H1 (cell line): ENCODE results near the gene S100A10. TPM values are rescaled to one million over a fixed set of nuclear protein-coding genes. Genes with fewer than 3 reads are reported as not detected.

ENCODE experiments used
- CTCF ChIA-PET: fragments of 300-600 bp; sonication (Branson Sonifier 250); formaldehyde crosslinking; loops from one replicate; lab custom pipeline; 2021; ENCODE audit not compliant: partially characterized antibody; lab: Charles Lee
- POLR2A ChIA-PET: fragments of 300-600 bp; sonication (Branson Sonifier 250); formaldehyde crosslinking; loops from one replicate; lab custom pipeline; 2021; ENCODE audit warnings: inconsistent platforms; ENCODE audit not compliant: partially characterized antibody; lab: Charles Lee
- DNase-seq, 2 experiments: peaks; one replicate each; pipeline versions ENCODE4 v3.0.0 to v3.0.0-alpha.2; 2010 to 2022; ENCODE audit warnings: low spot score in 2 of 2, low read depth in 1 of 2, mixed read lengths in 1 of 2
- FAIRE-seq: peaks from 2 replicates; lab custom pipeline; 2011; peaks lifted over from hg19 to GRCh38; lab: Jason Lieb, UNC
- H2AFZ ChIP-seq: 2 replicates; pipeline ENCODE4 v1.8.1; 2012; ENCODE audit warnings: low read length, inconsistent platforms
- H2AK5ac ChIP-seq: 2 replicates; pipeline ENCODE4 v1.6.1; 2013; ENCODE audit warnings: low read depth, low read length
- H2BK120ac ChIP-seq: replicated peaks from 2 replicates; pipeline ENCODE3; 2013; ENCODE audit warnings: low read depth, low read length, inconsistent platforms
- H2BK12ac ChIP-seq: 2 replicates; pipeline ENCODE4 v1.6.1; 2013; ENCODE audit warnings: low read depth, low read length
- H2BK15ac ChIP-seq: 2 replicates; pipeline ENCODE4 v1.6.1; 2013; ENCODE audit warnings: low read length
- H2BK20ac ChIP-seq: 2 replicates; pipeline ENCODE4 v1.6.1; 2013; ENCODE audit warnings: low read length
- H2BK5ac ChIP-seq: 2 replicates; pipeline ENCODE4 v1.6.1; 2013; ENCODE audit warnings: low read depth, low read length
- H3K14ac ChIP-seq: 2 replicates; pipeline ENCODE4 v1.6.1; 2013; ENCODE audit warnings: inconsistent platforms; ENCODE audit not compliant: insufficient read length
- H3K18ac ChIP-seq: 2 replicates; pipeline ENCODE4 v1.6.1; 2013; ENCODE audit warnings: low read length; ENCODE audit errors: extremely low read depth
- H3K23ac ChIP-seq: 2 replicates; pipeline ENCODE4 v1.6.1; 2013; ENCODE audit warnings: inconsistent platforms; ENCODE audit not compliant: insufficient read length
- H3K23me2 ChIP-seq: 2 replicates; pipeline ENCODE4 v1.6.1; 2013; ENCODE audit warnings: low read depth, low read length
- H3K27ac ChIP-seq: 2 replicates; pipeline ENCODE4 v1.6.1; 2011; ENCODE audit warnings: low read depth, low read length, inconsistent platforms
- H3K27me3 ChIP-seq, 4 experiments: replicated peaks in 1 of 4; 1 replicate in 1 of 4; 2 replicates in 3 of 4; pipeline versions ENCODE4 v1.6.1 to v1.8.1; 2011 to 2013; ENCODE audit warnings: low read length in 3 of 4, mild to moderate bottlenecking in 3 of 4, inconsistent platforms in 2 of 4, mixed read lengths in 2 of 4, moderate library complexity in 1 of 4; ENCODE audit not compliant: control insufficient read depth in 3 of 4, insufficient read depth in 3 of 4; ENCODE audit errors: extremely low read depth in 1 of 4
- H3K36me3 ChIP-seq, 4 experiments: 2 replicates each; pipeline versions ENCODE4 v1.6.1 to v1.8.1; 2011 to 2013; ENCODE audit warnings: mild to moderate bottlenecking in 4 of 4, low read length in 3 of 4, moderate library complexity in 2 of 4, control low read depth in 1 of 4, inconsistent platforms in 1 of 4; ENCODE audit not compliant: insufficient read depth in 4 of 4, control insufficient read depth in 2 of 4
- H3K4ac ChIP-seq: replicated peaks from 2 replicates; pipeline ENCODE3; 2013; ENCODE audit warnings: low read length, low read depth, mixed read lengths, inconsistent platforms; ENCODE audit not compliant: insufficient read length
- H3K4me1 ChIP-seq, 4 experiments: replicated peaks in 1 of 4; 1 replicate in 1 of 4; 2 replicates in 3 of 4; pipeline versions ENCODE4 v1.6.1 to v1.8.1; 2011 to 2013; ENCODE audit warnings: low read length in 3 of 4, inconsistent platforms in 2 of 4, mixed read lengths in 1 of 4; ENCODE audit not compliant: insufficient read depth in 4 of 4, control insufficient read depth in 3 of 4
- H3K4me2 ChIP-seq, 2 experiments: 2 replicates each; pipeline versions ENCODE4 v1.6.1 to v1.8.1; 2011 to 2013; ENCODE audit warnings: low read depth in 2 of 2, low read length in 2 of 2, control low read depth in 1 of 2, inconsistent platforms in 1 of 2, mild to moderate bottlenecking in 1 of 2; ENCODE audit not compliant: insufficient read depth in 1 of 2
- H3K4me3 ChIP-seq, 4 experiments: fragments of 200-600, 300-600 bp in 1 of 4; sonication (generic), shearing (Covaris generic), sonication (Bioruptor Twin) in 1 of 4; 2 replicates each; pipeline versions ENCODE4 v1.5.1 to v1.8.1; 2011 to 2016; ENCODE audit warnings: low read length in 4 of 4, low read depth in 3 of 4, control low read depth in 2 of 4, inconsistent platforms in 2 of 4, mild to moderate bottlenecking in 2 of 4, mixed read lengths in 1 of 4, moderate library complexity in 1 of 4; ENCODE audit not compliant: insufficient read depth in 2 of 4; ENCODE audit errors: extremely low read depth in 1 of 4
- H3K56ac ChIP-seq: replicated peaks from 2 replicates; pipeline ENCODE3; 2013; ENCODE audit warnings: low read depth, mild to moderate bottlenecking, mixed read lengths, low read length, inconsistent platforms; ENCODE audit not compliant: insufficient read length
- H3K79me1 ChIP-seq: 2 replicates; pipeline ENCODE4 v1.6.1; 2013; ENCODE audit warnings: low read depth, low read length, control low read depth
- H3K79me2 ChIP-seq, 2 experiments: 2 replicates each; pipeline versions ENCODE4 v1.6.1 to v1.8.1; 2012 to 2013; ENCODE audit warnings: low read length in 2 of 2, mild to moderate bottlenecking in 2 of 2, inconsistent platforms in 1 of 2; ENCODE audit not compliant: insufficient read depth in 2 of 2, control insufficient read depth in 1 of 2
- H3K9ac ChIP-seq, 4 experiments: replicated peaks in 1 of 4; 1 replicate in 1 of 4; 2 replicates in 3 of 4; pipeline versions ENCODE4 v1.6.1 to v1.8.1; 2011 to 2013; ENCODE audit warnings: low read depth in 3 of 4, low read length in 3 of 4, control low read depth in 2 of 4, mild to moderate bottlenecking in 2 of 4, moderate library complexity in 2 of 4, inconsistent platforms in 1 of 4; ENCODE audit errors: extremely low read depth in 1 of 4
- H3K9me3 ChIP-seq, 2 experiments: 2 replicates each; pipeline versions ENCODE4 v1.6.1 to v1.8.1; 2012 to 2013; ENCODE audit warnings: mild to moderate bottlenecking in 2 of 2, moderate library complexity in 2 of 2, control low read depth in 1 of 2, inconsistent platforms in 1 of 2, low read depth in 1 of 2, low read length in 1 of 2, mixed read lengths in 1 of 2; ENCODE audit not compliant: insufficient read depth in 2 of 2
- H4K20me1 ChIP-seq, 2 experiments: replicated peaks in 1 of 2; 2 replicates each; pipeline versions ENCODE3 to v1.8.1; 2011 to 2013; ENCODE audit warnings: inconsistent platforms in 2 of 2, low read length in 2 of 2, mild to moderate bottlenecking in 1 of 2; ENCODE audit not compliant: insufficient read depth in 2 of 2, control insufficient read depth in 1 of 2
- H4K5ac ChIP-seq: 2 replicates; pipeline ENCODE4 v1.6.1; 2013; ENCODE audit warnings: low read length, low read depth, mixed read lengths, inconsistent platforms; ENCODE audit not compliant: insufficient read length
- H4K8ac ChIP-seq: 2 replicates; pipeline ENCODE4 v1.8.0; 2013; ENCODE audit warnings: mild to moderate bottlenecking, moderate library complexity, low read length, inconsistent platforms; ENCODE audit not compliant: insufficient read depth; ENCODE audit errors: extremely low read depth
- H4K91ac ChIP-seq: replicated peaks from 2 replicates; pipeline ENCODE3; 2013; ENCODE audit warnings: low read length, mixed read lengths, inconsistent platforms; ENCODE audit not compliant: insufficient read length
- NRF1 ChIP-seq: IDR thresholded peaks from 2 replicates; pipeline ENCODE4 v1.6.1; 2011; ENCODE audit warnings: mild to moderate bottlenecking, low read depth, low read length, improper control_type of control experiment
- RNF2 ChIP-seq: fragments of 200-900, 300-1000 bp; sonication (generic); IDR thresholded peaks from 2 replicates; pipeline ENCODE4 v1.7.1; 2016; ENCODE audit warnings: borderline replicate concordance, low read depth, mild to moderate bottlenecking, antibody characterized with exemption, low read length; ENCODE audit not compliant: poor library complexity, severe bottlenecking; ENCODE audit errors: missing control alignments
- RXRA ChIP-seq: IDR thresholded peaks from 2 replicates; pipeline ENCODE4 v1.6.1; 2011; ENCODE audit warnings: low read depth, mild to moderate bottlenecking, low read length, moderate library complexity; ENCODE audit not compliant: insufficient read depth
- TBP ChIP-seq: IDR thresholded peaks from 2 replicates; pipeline ENCODE4 v1.6.1; 2011; ENCODE audit warnings: low read depth, low read length, improper control_type of control experiment
- YY1 ChIP-seq: IDR thresholded peaks from 2 replicates; pipeline ENCODE4 v1.6.1; 2011; ENCODE audit warnings: low read depth, mild to moderate bottlenecking, low read length
- WGBS, 2 experiments: shearing (Covaris generic) in 1 of 2; methylation state at CpG; one replicate each; pipeline versions ENCODE4 v1.1.6 to v1.1.7; 2013 to 2015; ENCODE audit warnings: low lambda C conversion rate in 2 of 2, mixed read lengths in 2 of 2, inconsistent platforms in 1 of 2, low coverage in 1 of 2, missing lambda C conversion rate in 1 of 2; ENCODE audit not compliant: insufficient replicate concordance in 2 of 2, insufficient coverage in 1 of 2, insufficient read length in 1 of 2; ENCODE audit errors: extremely low coverage in 1 of 2, missing lambda C conversion rate in 1 of 2; 5-methylcytosine and 5-hydroxymethylcytosine counted together
- polyA plus RNA-seq, 7 experiments: library from polyadenylated mRNA; depleted of rRNA in 3 of 7; stranded (reverse) in 5 of 7; unstranded in 2 of 7; fragments of >200 nt in 5 of 7; fragments of 200-250 nt in 2 of 7; gene quantifications; 1 replicate in 5 of 7; 2 replicates in 1 of 7; 4 replicates in 1 of 7; pipeline versions ENCODE4 v1.2.1 to v1.2.3, GENCODE V29; 2011 to 2013; ENCODE audit warnings: missing spikeins in 2 of 7, mixed read lengths in 2 of 7
- total RNA-seq: library from RNA; stranded (reverse); fragmentation: NEBNext Ultra II Directional; extraction: Animal tissue kit (Norgen Biotek cat#: 25700); gene quantifications from 2 replicates; pipeline ENCODE4 v1.2.1, GENCODE V29; 2021
- TF ChIP-seq, protein P1 (sequence below): IDR thresholded peaks from 2 replicates; pipeline ENCODE4 v1.6.1; 2011; ENCODE audit warnings: low read length, improper control_type of control experiment
- TF ChIP-seq, protein P2 (sequence below): IDR thresholded peaks from 2 replicates; pipeline ENCODE4 v1.6.1; 2012; ENCODE audit warnings: inconsistent platforms

S100A10 gene
- total and polyA plus RNA-seq, 2 of the 8 experiments (the other 6 are each of a cell fraction or from before 2014, with no cell fraction given): 23.9 to 231 TPM

- Histone ChIP-seq H3K4me2 (no peak overlapping the region), H3K18ac (no peak overlapping the region), H3K36me3 (no peaks in the 10 kb centered on the region), H3K23ac (no peak overlapping the region), H3K4me3 (no peak overlapping the region), H3K14ac (no peak overlapping the region), H4K20me1 (no peaks in the 10 kb centered on the region), H2BK12ac (no peak overlapping the region), H2BK15ac (no peak overlapping the region), H3K79me2 (no peaks in the 10 kb centered on the region), H3K27me3 (no peaks in the 10 kb centered on the region), H2AFZ (no peak overlapping the region), H3K9me3 (no peaks in the 10 kb centered on the region), H3K27ac (no peak overlapping the region), H3K79me1 (no peaks in the 10 kb centered on the region), H3K56ac (no peak overlapping the region), H4K5ac (no peak overlapping the region), H3K9ac (no peak overlapping the region), H2BK5ac (no peak overlapping the region), H3K23me2 (no peaks in the 10 kb centered on the region; the same call in 1 of the 2 replicates), H3K4ac (no peak overlapping the region), H2BK20ac (no peak overlapping the region), H2BK120ac (no peak overlapping the region), H3K4me1 (peaks cover 0 to 11% (median 3%) of the 10 kb centered on the region in 4 experiments; a peak in 5 of 7 replicates), H4K91ac (no peak overlapping the region), H2AK5ac (no peak overlapping the region), H4K8ac (no peak overlapping the region)
- FAIRE-seq (no peak), DNase-seq (no peak)
- TF ChIP-seq TBP (no peak), YY1 (no peak), RXRA (no peak), NRF1 (no peak), RNF2 (no peak)
- TF ChIP-seq, protein P1, sequence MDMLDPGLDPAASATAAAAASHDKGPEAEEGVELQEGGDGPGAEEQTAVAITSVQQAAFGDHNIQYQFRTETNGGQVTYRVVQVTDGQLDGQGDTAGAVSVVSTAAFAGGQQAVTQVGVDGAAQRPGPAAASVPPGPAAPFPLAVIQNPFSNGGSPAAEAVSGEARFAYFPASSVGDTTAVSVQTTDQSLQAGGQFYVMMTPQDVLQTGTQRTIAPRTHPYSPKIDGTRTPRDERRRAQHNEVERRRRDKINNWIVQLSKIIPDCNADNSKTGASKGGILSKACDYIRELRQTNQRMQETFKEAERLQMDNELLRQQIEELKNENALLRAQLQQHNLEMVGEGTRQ: no peak
- TF ChIP-seq, protein P2, sequence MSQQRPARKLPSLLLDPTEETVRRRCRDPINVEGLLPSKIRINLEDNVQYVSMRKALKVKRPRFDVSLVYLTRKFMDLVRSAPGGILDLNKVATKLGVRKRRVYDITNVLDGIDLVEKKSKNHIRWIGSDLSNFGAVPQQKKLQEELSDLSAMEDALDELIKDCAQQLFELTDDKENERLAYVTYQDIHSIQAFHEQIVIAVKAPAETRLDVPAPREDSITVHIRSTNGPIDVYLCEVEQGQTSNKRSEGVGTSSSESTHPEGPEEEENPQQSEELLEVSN: no peak
- CTCF ChIA-PET: interaction anchor here (0.9 to 15.6 kb wide), 6 partner anchors 19 to 83 kb away, joined by 4 to 553 read pairs (median 28); partner anchors contain the start of genes S100A10 and S100A11
- 74% methylated on average over 4 of the region's 4 CpGs; no CpG with 5 or more reads in 1 of the 2 experiments for WGBS, 2 experiments
- POLR2A ChIA-PET: interaction anchor here (0.9 to 1.6 kb wide), 4 partner anchors 15 to 131 kb away, joined by 3 to 7 read pairs (median 4); partner anchors contain the start of gene C2CD4D
Measured at GRCh38 chr1:151970626-151971025, 23.0 kb downstream of the S100A10 start.
